Mesothelial cell of epicardium (in vitro differentiated cells): ENCODE data around the gene DARS1. TPM values are rescaled to one million over a fixed set of nuclear protein-coding genes. Genes with fewer than 3 reads are reported as not detected.

Experiments used
- DNase-seq, 2 experiments: peaks; one replicate each; pipeline ENCODE4 v3.0.0; 2021; ENCODE audit warnings: low spot score in 2 of 2; ENCODE audit not compliant: unreplicated experiment in 2 of 2
- H3K27ac Mint-ChIP-seq: 2 replicates; pipeline ENCODE4 v1.8.0; 2021; ENCODE audit warnings: mixed read lengths
- H3K27me3 Mint-ChIP-seq: 2 replicates; pipeline ENCODE4 v1.8.0; 2021; ENCODE audit warnings: low read depth, mixed read lengths
- H3K36me3 Mint-ChIP-seq: 2 replicates; pipeline ENCODE4 v1.8.0; 2021; ENCODE audit warnings: mixed read lengths
- H3K4me1 Mint-ChIP-seq: 2 replicates; pipeline ENCODE4 v1.8.0; 2021; ENCODE audit warnings: mixed read lengths
- H3K4me3 Mint-ChIP-seq: 2 replicates; pipeline ENCODE4 v1.8.0; 2021; ENCODE audit warnings: mild to moderate bottlenecking, moderate library complexity, mixed read lengths
- H3K9me3 Mint-ChIP-seq: 2 replicates; pipeline ENCODE4 v1.8.0; 2021; ENCODE audit warnings: mixed read lengths
- CTCF ChIP-seq: fragments of 200-600 bp; sonication (generic); IDR thresholded peaks from one replicate; pipeline ENCODE4 v1.5.0; 2021; ENCODE audit warnings: antibody characterized with exemption; ENCODE audit not compliant: unreplicated experiment
- total RNA-seq: library from RNA; stranded (reverse); gene quantifications from 3 replicates; pipeline ENCODE4 v1.2.1, GENCODE V29; 2021

Gene DARS1
- total RNA-seq, 1 donor from 2014 or later, result 82.6 TPM

DNA sequence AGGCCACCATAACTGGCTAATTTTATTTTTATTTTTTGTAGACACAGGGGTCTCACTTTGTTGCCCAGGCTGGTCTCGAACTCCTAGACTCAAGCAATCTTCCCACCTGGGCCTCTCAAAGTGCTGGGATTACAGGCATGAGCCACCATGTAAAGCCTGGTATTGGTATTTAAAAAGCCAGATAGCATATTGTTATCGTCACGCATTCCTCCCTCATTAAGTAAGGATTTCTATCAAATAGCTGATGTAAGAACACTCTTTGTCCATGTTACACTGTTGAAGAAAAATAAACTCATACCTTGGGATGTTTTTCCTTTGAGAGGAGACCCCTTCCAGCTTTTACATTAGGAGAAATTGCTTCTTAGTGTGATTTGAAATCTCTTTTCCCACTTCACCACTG lies 39.2 kb upstream of the DARS1 start:
- no peaks in the 10 kb centered on the region for H3K36me3 Mint-ChIP-seq
- no peaks in the 10 kb centered on the region for H3K9me3 Mint-ChIP-seq
- peak overlapping the region; percentile 95 for H3K27ac Mint-ChIP-seq
- TF ChIP-seq CTCF, result no peak
- H3K4me1 Mint-ChIP-seq, result peaks cover 15% of the 10 kb centered on the region
- H3K4me3 Mint-ChIP-seq, result peak overlapping the region; percentile 70
- no peaks in the 10 kb centered on the region for H3K27me3 Mint-ChIP-seq
- DNase-seq, result no peak

GRCh38 chr2:136024185-136024584 lies 38.8 kb upstream of the DARS1 start:
- H3K27ac Mint-ChIP-seq, result peak overlapping the region; percentile 47
- no peak for TF ChIP-seq CTCF
- peaks cover 15% of the 10 kb centered on the region for H3K4me1 Mint-ChIP-seq
- no peaks in the 10 kb centered on the region for H3K9me3 Mint-ChIP-seq
- no peak overlapping the region for H3K4me3 Mint-ChIP-seq
- no peaks in the 10 kb centered on the region for H3K27me3 Mint-ChIP-seq
- no peak for DNase-seq
- no peaks in the 10 kb centered on the region for H3K36me3 Mint-ChIP-seq

GRCh38 chr2:136023416-136023815 lies 38.0 kb upstream of the DARS1 start:
- TF ChIP-seq CTCF, result no peak
- Mint-ChIP-seq H3K9me3 (no peaks in the 10 kb centered on the region), H3K36me3 (no peaks in the 10 kb centered on the region), H3K4me1 (peaks cover 15% of the 10 kb centered on the region), H3K4me3 (no peak overlapping the region), H3K27me3 (no peaks in the 10 kb centered on the region), H3K27ac (no peak overlapping the region)
- no peak for DNase-seq

DNA sequence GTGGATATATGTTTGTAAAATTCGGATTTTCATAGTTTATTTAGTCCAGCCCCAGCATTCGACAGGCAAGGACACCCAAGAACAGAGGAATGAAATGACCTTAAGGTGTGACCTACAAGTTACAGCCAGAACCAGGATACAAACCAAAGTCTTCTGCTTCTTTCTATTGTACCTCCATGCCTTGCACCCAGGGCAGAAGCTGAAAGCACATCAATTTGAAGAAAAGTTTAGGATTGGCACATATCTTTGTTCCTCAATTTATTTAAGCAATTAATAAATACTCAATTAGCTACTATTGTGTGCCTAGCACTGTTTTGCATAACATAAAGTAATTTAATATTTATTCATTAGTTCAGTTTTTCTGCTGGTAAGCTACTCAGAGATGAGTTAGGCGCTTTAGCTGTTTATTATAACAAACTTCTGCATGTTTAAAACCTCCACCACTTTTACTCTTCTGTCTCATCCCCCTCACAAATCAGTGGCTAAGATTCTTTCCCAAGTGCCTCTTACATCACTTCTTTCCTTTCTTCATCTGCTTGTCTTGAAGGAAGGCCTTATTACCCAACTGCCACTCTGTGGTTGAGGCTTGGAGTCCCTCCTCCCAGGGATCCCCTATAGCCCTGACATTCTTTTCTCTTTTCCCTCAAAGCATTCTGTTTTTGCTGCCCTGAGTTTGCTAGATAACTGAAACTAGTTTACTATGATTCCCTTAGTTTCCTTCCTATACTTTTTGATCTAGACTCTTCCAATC lies 37.1 kb upstream of the DARS1 start:
- no peak overlapping the region for H3K4me3 Mint-ChIP-seq
- no peaks in the 10 kb centered on the region for H3K36me3 Mint-ChIP-seq

DNA sequence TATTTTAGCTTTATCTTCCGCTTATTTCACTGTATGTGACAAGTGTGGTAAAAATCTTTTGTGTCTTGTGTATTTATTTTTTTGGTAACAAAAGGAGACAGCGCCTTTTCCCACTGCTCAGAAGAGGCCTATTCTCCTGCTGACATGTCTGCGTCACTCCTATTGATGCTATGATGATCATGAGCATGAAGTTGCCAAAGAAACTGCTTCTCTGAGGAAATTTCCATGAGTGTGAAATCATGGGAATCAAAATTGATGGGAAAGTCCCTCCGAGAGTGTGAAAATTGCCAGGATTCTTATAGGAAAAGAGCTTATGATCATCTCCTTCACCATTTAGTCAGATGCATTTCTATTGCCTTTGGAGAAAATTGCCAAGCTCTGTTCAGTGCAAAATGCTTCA lies 36.5 kb upstream of the DARS1 start:
- no peak for DNase-seq
- no peaks in the 10 kb centered on the region for H3K9me3 Mint-ChIP-seq
- no peaks in the 10 kb centered on the region for H3K27me3 Mint-ChIP-seq
- no peaks in the 10 kb centered on the region for H3K36me3 Mint-ChIP-seq
- no peak overlapping the region for H3K4me3 Mint-ChIP-seq
- H3K4me1 Mint-ChIP-seq, result peaks cover 15% of the 10 kb centered on the region
- no peak for TF ChIP-seq CTCF
- no peak overlapping the region for H3K27ac Mint-ChIP-seq

More for the DNA sequence above, 37.1 kb upstream of the DARS1 start:
- Mint-ChIP-seq H3K27ac (no peak overlapping the region), H3K27me3 (no peaks in the 10 kb centered on the region), H3K4me1 (peaks cover 15% of the 10 kb centered on the region), H3K9me3 (no peaks in the 10 kb centered on the region)
- no peak for TF ChIP-seq CTCF
- DNase-seq, result no peak
